Measurements from ENCODE around the gene CYTH3.

Gene CYTH3

GRCh38 chr7:6259257-6259656 is 13.2 kb downstream of the CYTH3 start:
- in situ Hi-C loops (cut with HindIII; ENCODE audit: low pct_ligation_motif_present, low sequenced_read_pairs): no loop called here
- no peak overlapping the region for H3K4me3 ChIP-seq (ENCODE audit: low read depth, low read length)
- peak overlapping the region; percentile 93 for H3K27ac ChIP-seq
- H3K27me3 ChIP-seq (replicated peaks): no peaks in the 10 kb centered on the region
- no peak for DNase-seq
- no peaks in the 10 kb centered on the region for H3K36me3 ChIP-seq (replicated peaks)
- TF ChIP-seq CTCF (IDR thresholded peaks at IDR 0.05; ENCODE audit: low read depth, low read length, missing control alignments): no peak

GRCh38 chr7:6258440-6259182 is 13.8 kb downstream of the CYTH3 start:
- in situ Hi-C loops (cut with HindIII; ENCODE audit: low pct_ligation_motif_present, low sequenced_read_pairs): no loop called here
- Histone ChIP-seq H3K4me3 (ENCODE audit: low read depth, low read length) (no peak overlapping the region), H3K27ac (peak overlapping the region; percentile 93), H3K27me3 (replicated peaks) (no peaks in the 10 kb centered on the region), H3K36me3 (replicated peaks) (no peaks in the 10 kb centered on the region)
- DNase-seq: peak; percentile 80
- TF ChIP-seq CTCF (IDR thresholded peaks at IDR 0.05; ENCODE audit: low read depth, low read length, missing control alignments): no peak

GRCh38 chr7:6257675-6258074 is 14.7 kb downstream of the CYTH3 start:
- no peak for TF ChIP-seq CTCF (IDR thresholded peaks at IDR 0.05; ENCODE audit: low read depth, low read length, missing control alignments)
- H3K4me3 ChIP-seq (ENCODE audit: low read depth, low read length): no peak overlapping the region
- in situ Hi-C loops (cut with HindIII; ENCODE audit: low pct_ligation_motif_present, low sequenced_read_pairs): no loop called here
- H3K27me3 ChIP-seq (replicated peaks): no peaks in the 10 kb centered on the region
- H3K36me3 ChIP-seq (replicated peaks): no peaks in the 10 kb centered on the region
- no peak for DNase-seq
- H3K27ac ChIP-seq: peak overlapping the region; percentile 93

- TF ChIP-seq CTCF (IDR thresholded peaks at IDR 0.05; ENCODE audit: low read depth, low read length, missing control alignments): no peak
- no peaks in the 10 kb centered on the region for H3K27me3 ChIP-seq (replicated peaks)
- H3K36me3 ChIP-seq (replicated peaks): no peaks in the 10 kb centered on the region
- peak overlapping the region; percentile 2 for H3K4me3 ChIP-seq (ENCODE audit: low read depth, low read length)
- peak overlapping the region; percentile 93 for H3K27ac ChIP-seq
- in situ Hi-C loops (cut with HindIII; ENCODE audit: low pct_ligation_motif_present, low sequenced_read_pairs): no loop called here
- DNase-seq: peak; percentile 89
Observed at GRCh38 chr7:6256677-6257535, 15.5 kb downstream of the CYTH3 start.

- in situ Hi-C loops (cut with HindIII; ENCODE audit: low pct_ligation_motif_present, low sequenced_read_pairs): no loop called here
- Histone ChIP-seq H3K27ac (peak overlapping the region; percentile 93), H3K27me3 (replicated peaks) (no peaks in the 10 kb centered on the region), H3K4me3 (ENCODE audit: low read depth, low read length) (no peak overlapping the region), H3K36me3 (replicated peaks) (no peaks in the 10 kb centered on the region)
- TF ChIP-seq CTCF (IDR thresholded peaks at IDR 0.05; ENCODE audit: low read depth, low read length, missing control alignments): peak; percentile 71
- peak; percentile 82 for DNase-seq
Observed at GRCh38 chr7:6256109-6256483, 16.3 kb downstream of the CYTH3 start.

All from brain microvascular endothelial cell (primary cell).